Transverse colon (tissue), 4 donors: Measurements from ENCODE around the gene RAP1GAP2. TPM values are rescaled to one million over a fixed set of nuclear protein-coding genes. Genes with fewer than 3 reads are reported as not detected.

Experiments used
- DNase-seq: peaks from one replicate; pipeline ENCODE4 v3.0.0-alpha.2; 2019
- H3K27ac ChIP-seq, 4 donors: fragments of 200-600 bp; sonication (generic); 2 replicates each; pipeline ENCODE4 v1.5.1; 2016 to 2018; ENCODE audit warnings: inconsistent platforms in 4 of 4
- H3K27me3 ChIP-seq: fragments of 200-600 bp; sonication (generic); 2 replicates; pipeline ENCODE4 v1.5.1; 2017; ENCODE audit warnings: inconsistent platforms
- H3K36me3 ChIP-seq, 4 donors: fragments of 200-600 bp; sonication (generic); 2 replicates each; pipeline ENCODE4 v1.5.1; 2017 to 2019; ENCODE audit warnings: inconsistent platforms in 4 of 4
- H3K4me1 ChIP-seq, 4 donors: fragments of 200-600 bp; sonication (generic); 2 replicates each; pipeline ENCODE4 v1.5.1; 2017 to 2020; ENCODE audit warnings: inconsistent platforms in 4 of 4
- H3K4me3 ChIP-seq, 4 donors: fragments of 200-600 bp; sonication (generic); 1 replicate in 1 of 4; 2 replicates in 3 of 4; pipeline versions ENCODE4 v1.5.1 to v1.6.1; 2017 to 2019; ENCODE audit warnings: inconsistent platforms in 4 of 4
- H3K9me3 ChIP-seq, 2 donors: fragments of 200-600 bp; sonication (generic); 2 replicates each; pipeline ENCODE4 v1.5.1; 2017 to 2019; ENCODE audit warnings: inconsistent platforms in 2 of 2
- CTCF ChIP-seq, 5 experiments: fragments of 200-600 bp in 3 of 5; fragments of 450-650 bp in 2 of 5; sonication (generic) in 3 of 5; IDR thresholded peaks; 1 replicate in 2 of 5; 2 replicates in 3 of 5; pipeline ENCODE4 v1.5.1; 2016 to 2017; ENCODE audit warnings: antibody characterized with exemption in 5 of 5, inconsistent platforms in 3 of 5, mild to moderate bottlenecking in 2 of 5, moderate library complexity in 1 of 5
- EP300 ChIP-seq: sonication (generic); formaldehyde crosslinking; IDR thresholded peaks from one replicate; pipeline ENCODE4 v1.6.1; 2017; ENCODE audit warnings: antibody characterized with exemption, low read depth
- POLR2A ChIP-seq: fragments of 450-650 bp; IDR thresholded peaks from one replicate; pipeline ENCODE4 v1.6.1; 2016; ENCODE audit warnings: antibody characterized with exemption, mild to moderate bottlenecking, moderate library complexity
- POLR2AphosphoS5 ChIP-seq, 3 donors: sonication (generic); formaldehyde crosslinking; IDR thresholded peaks; one replicate each; pipeline ENCODE4 v1.6.1; 2016; ENCODE audit warnings: antibody characterized with exemption in 3 of 3
- whole genome bisulfite sequencing, 2 donors: methylation state at CpG; one replicate each; pipeline ENCODE4 v1.1.5; 2018; ENCODE audit warnings: low coverage in 1 of 2; 5-methylcytosine and 5-hydroxymethylcytosine counted together
- in situ Hi-C, 4 donors: fragments of 200-750 bp; cut with MboI; loops; one replicate each; pipeline versions ENCODE4 v1.15.0 to v1.15.1; 2017; ENCODE audit warnings: low sequenced_read_pairs in 3 of 4, low pct_ligation_motif_present in 1 of 4, low pct_unique_long_range_greater_than_20kb in 1 of 4
- intact Hi-C: fragments of 100-400 bp; cut with DNase I; formaldehyde crosslinking; loops from one replicate; pipeline ENCODE4 v1.15.1; 2023; ENCODE audit warnings: low total_unique reads
- total RNA-seq, 4 donors: library from RNA; depleted of rRNA; stranded (reverse); fragments of >200 nt; gene quantifications; one replicate each; pipeline ENCODE4 v1.1.0, GENCODE V29; 2016

Gene RAP1GAP2
- total RNA-seq, 4 donors from 2014 or later, result 23.0 to 39.6 (median 33.9) TPM

GRCh38 chr17:2821868-2822267 is 25.6 kb downstream of the RAP1GAP2 start:
- no peak overlapping the region for H3K27ac ChIP-seq
- H3K36me3 ChIP-seq, result no peaks in the 10 kb centered on the region
- WGBS, 2 donors, result 87 to 88% methylated on average over 3 to 8 of the region's 8 CpGs
- no peak overlapping the region for H3K4me3 ChIP-seq
- intact Hi-C loops, result no loop called here
- TF ChIP-seq POLR2A (no peak), EP300 (no peak), POLR2AphosphoS5 (IDR thresholded peaks at IDR 0.05) (no peak), CTCF (IDR thresholded peaks at IDR 0.05) (no peak)
- in situ Hi-C loops, result loop anchor here in 2 of 4 donors (10.0 kb wide), 1 partner anchor 193 kb away; no protein-coding TSS in a partner anchor
- H3K9me3 ChIP-seq, result no peaks in the 10 kb centered on the region
- no peaks in the 10 kb centered on the region for H3K27me3 ChIP-seq
- no peak for DNase-seq
- H3K4me1 ChIP-seq, result no peaks in the 10 kb centered on the region

GRCh38 chr17:2822358-2822757 is 26.1 kb downstream of the RAP1GAP2 start:
- Histone ChIP-seq H3K4me1 (no peaks in the 10 kb centered on the region), H3K4me3 (no peak overlapping the region), H3K27me3 (no peaks in the 10 kb centered on the region), H3K27ac (no peak overlapping the region), H3K9me3 (no peaks in the 10 kb centered on the region), H3K36me3 (no peaks in the 10 kb centered on the region)
- TF ChIP-seq POLR2A (no peak), POLR2AphosphoS5 (IDR thresholded peaks at IDR 0.05) (no peak), CTCF (IDR thresholded peaks at IDR 0.05) (no peak), EP300 (no peak)
- WGBS, 2 donors, result 66 to 78% methylated on average over 2 to 7 of the region's 7 CpGs
- no peak for DNase-seq
- intact Hi-C loops (no loop called here), in situ Hi-C loops (loop anchor here in 2 of 4 donors (10.0 kb wide), 1 partner anchor 192 kb away; no protein-coding TSS in a partner anchor)

GRCh38 chr17:2825253-2825970 is 29.2 kb downstream of the RAP1GAP2 start:
- Histone ChIP-seq H3K4me1 (peaks cover 0 to 3% (median 0%) of the 10 kb centered on the region in 4 donors), H3K36me3 (no peaks in the 10 kb centered on the region), H3K4me3 (no peak overlapping the region), H3K27me3 (no peaks in the 10 kb centered on the region), H3K9me3 (no peaks in the 10 kb centered on the region), H3K27ac (no peak overlapping the region)
- no peak for DNase-seq
- intact Hi-C loops, result no loop called here
- 66 to 75% methylated on average over 13 to 15 of the region's 15 CpGs for WGBS, 2 donors
- in situ Hi-C loops, result loop anchor here (10.0 to 25.0 kb wide), 2 partner anchors 187 to 189 kb away; no protein-coding TSS in a partner anchor
- no peak for TF ChIP-seq CTCF (IDR thresholded peaks at IDR 0.05)
- TF ChIP-seq POLR2A, result no peak
- TF ChIP-seq EP300, result no peak
- no peak for TF ChIP-seq POLR2AphosphoS5 (IDR thresholded peaks at IDR 0.05)

- Histone ChIP-seq H3K4me1 (peaks cover 0 to 3% (median 0%) of the 10 kb centered on the region in 4 donors), H3K27ac (no peak overlapping the region), H3K27me3 (no peaks in the 10 kb centered on the region), H3K9me3 (no peaks in the 10 kb centered on the region), H3K36me3 (no peaks in the 10 kb centered on the region), H3K4me3 (no peak overlapping the region)
- TF ChIP-seq EP300, result no peak
- peak; percentile 90 to 97 (median 93) for TF ChIP-seq CTCF (IDR thresholded peaks at IDR 0.05)
- whole genome bisulfite sequencing, 2 donors, result 18 to 44% methylated on average over 5 to 14 of the region's 14 CpGs
- intact Hi-C loops (loop anchor here (1.0 kb wide), 1 partner anchor 185 kb away; no protein-coding TSS in a partner anchor), in situ Hi-C loops (loop anchor here (10.0 to 25.0 kb wide), 2 partner anchors 184 to 186 kb away; no protein-coding TSS in a partner anchor)
- DNase-seq, result peak; percentile 84
These were observed 32.3 kb downstream of the RAP1GAP2 start for GRCh38 chr17:2828397-2829038.
